ENCODE measurements around the gene DDX54. TPM values are rescaled to one million over a fixed set of nuclear protein-coding genes. Genes with fewer than 3 reads are reported as not detected.
A peak's percentile ranks its signal among the peaks of the same experiment; 100 is the strongest.

The DDX54 gene
- total RNA-seq, 1 donor from 2014 or later, result 34.7 TPM

GRCh38 chr12:113163030-113163360 is 22.3 kb downstream of the DDX54 start:
- Histone ChIP-seq H3K36me3 (peaks cover 100% of the 10 kb centered on the region), H3K27me3 (ENCODE audit: low read depth) (peaks cover 10% of the 10 kb centered on the region), H3K27ac (replicated peaks) (no peak overlapping the region), H3K4me3 (no peak overlapping the region), H3K9me3 (replicated peaks) (no peaks in the 10 kb centered on the region), H3K4me1 (peaks cover 8% of the 10 kb centered on the region)
- DNase-seq, result no peak
- no peak for TF ChIP-seq CTCF (IDR thresholded peaks at IDR 0.05; ENCODE audit: borderline replicate concordance)
- intact Hi-C loops (cut with micrococcal nuclease), result no loop called here

- no peaks in the 10 kb centered on the region for H3K9me3 ChIP-seq (replicated peaks)
- no peak overlapping the region for H3K4me3 ChIP-seq
- no peak for TF ChIP-seq CTCF (IDR thresholded peaks at IDR 0.05; ENCODE audit: borderline replicate concordance)
- no peak overlapping the region for H3K27ac ChIP-seq (replicated peaks)
- peaks cover 16% of the 10 kb centered on the region for H3K27me3 ChIP-seq (ENCODE audit: low read depth)
- DNase-seq, result peak; percentile 39
- peaks cover 8% of the 10 kb centered on the region for H3K4me1 ChIP-seq
- peaks cover 100% of the 10 kb centered on the region for H3K36me3 ChIP-seq
- intact Hi-C loops (cut with micrococcal nuclease), result no loop called here
Measured at GRCh38 chr12:113162102-113163029, 22.9 kb downstream of the DDX54 start.

GRCh38 chr12:113161415-113162016 is 23.8 kb downstream of the DDX54 start:
- peaks cover 95% of the 10 kb centered on the region for H3K36me3 ChIP-seq
- H3K27me3 ChIP-seq (ENCODE audit: low read depth), result peaks cover 21% of the 10 kb centered on the region

GRCh38 chr12:113159937-113160336 is 25.3 kb downstream of the DDX54 start:
- intact Hi-C loops (cut with micrococcal nuclease), result no loop called here
- Histone ChIP-seq H3K27ac (replicated peaks) (no peak overlapping the region), H3K4me1 (peaks cover 8% of the 10 kb centered on the region), H3K4me3 (no peak overlapping the region), H3K36me3 (peaks cover 79% of the 10 kb centered on the region), H3K27me3 (ENCODE audit: low read depth) (peaks cover 37% of the 10 kb centered on the region), H3K9me3 (replicated peaks) (no peaks in the 10 kb centered on the region)
- DNase-seq, result no peak
- TF ChIP-seq CTCF (IDR thresholded peaks at IDR 0.05; ENCODE audit: borderline replicate concordance), result no peak

More at GRCh38 chr12:113161415-113162016, 23.8 kb downstream of the DDX54 start:
- TF ChIP-seq CTCF (IDR thresholded peaks at IDR 0.05; ENCODE audit: borderline replicate concordance), result no peak
- intact Hi-C loops (cut with micrococcal nuclease), result no loop called here
- H3K4me3 ChIP-seq, result no peak overlapping the region
- no peak for DNase-seq
- H3K4me1 ChIP-seq, result peaks cover 8% of the 10 kb centered on the region
- H3K27ac ChIP-seq (replicated peaks), result no peak overlapping the region
- H3K9me3 ChIP-seq (replicated peaks), result no peaks in the 10 kb centered on the region

GRCh38 chr12:113158439-113159203 is 26.7 kb downstream of the DDX54 start:
- H3K36me3 ChIP-seq, result peaks cover 66% of the 10 kb centered on the region
- H3K27me3 ChIP-seq (ENCODE audit: low read depth), result peaks cover 50% of the 10 kb centered on the region
- H3K9me3 ChIP-seq (replicated peaks), result no peaks in the 10 kb centered on the region
- H3K27ac ChIP-seq (replicated peaks), result no peak overlapping the region
- H3K4me1 ChIP-seq, result peaks cover 16% of the 10 kb centered on the region
- no peak for TF ChIP-seq CTCF (IDR thresholded peaks at IDR 0.05; ENCODE audit: borderline replicate concordance)
- no peak for DNase-seq
- H3K4me3 ChIP-seq, result no peak overlapping the region
- intact Hi-C loops (cut with micrococcal nuclease), result no loop called here
